Measurements from ENCODE around the gene CACNA1B.

- TF ChIP-seq CTCF (IDR thresholded peaks at IDR 0.05) (no peak), ZFX (IDR thresholded peaks at IDR 0.05; ENCODE audit: borderline replicate concordance) (no peak)
Measured at GRCh38 chr9:138033950-138034349, 156.4 kb downstream of the CACNA1B start.
